Loucy (cell line): ENCODE results near the gene GPAM.

Experiments
- CTCF ChIP-seq: fragments of 200-600 bp; sonication (generic); conservative IDR thresholded peaks from 2 replicates; pipeline ENCODE4 v1.5.1; 2014; ENCODE audit warnings: mild to moderate bottlenecking, antibody characterized with exemption, low read length
- EZH2phosphoT487 ChIP-seq: fragments of 200-600 bp; IDR thresholded peaks from 2 replicates; pipeline ENCODE4 v1.6.1; 2018; ENCODE audit warnings: antibody characterized with exemption, mild to moderate bottlenecking, moderate library complexity, borderline replicate concordance

DNA sequence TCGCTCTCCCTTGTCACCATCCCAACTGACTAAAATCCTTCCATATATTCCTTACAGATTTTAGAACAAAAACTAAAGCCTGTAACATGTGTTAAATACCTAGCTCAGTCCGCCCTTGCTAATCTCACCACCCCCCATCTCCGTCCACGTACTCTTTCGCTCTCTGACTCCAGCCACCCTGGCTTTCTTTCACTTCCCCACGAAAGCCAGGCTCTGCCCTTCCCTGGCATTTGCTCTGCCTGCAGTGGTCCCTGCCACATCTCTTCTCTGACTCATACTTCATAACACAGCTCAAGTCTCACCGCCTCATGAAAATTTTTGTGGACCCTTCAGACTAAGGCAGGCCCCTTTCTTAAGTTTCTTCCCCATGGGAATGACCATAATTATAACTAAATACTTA is 11.7 kb upstream of the GPAM start:
- TF ChIP-seq CTCF (no peak), EZH2phosphoT487 (no peak)
